Activated naive CD4-positive, alpha-beta T cell treated with anti-CD3 and anti-CD28 coated beads for 36 hours (primary cell): ENCODE data around the gene SOX2. TPM values are rescaled to one million over a fixed set of nuclear protein-coding genes. Genes with fewer than 3 reads are reported as not detected.

ENCODE experiments used
- CTCF ChIA-PET: fragments of 350-600 bp; sonication (Branson Sonifier 250); formaldehyde crosslinking; loops from one replicate; lab custom pipeline; 2021; ENCODE audit warnings: antibody characterized with exemption; lab: Charles Lee
- DNase-seq: peaks from one replicate; pipeline ENCODE4 v3.0.0-alpha.2; 2020
- H3K27ac Mint-ChIP-seq: one replicate; pipeline ENCODE4 v1.8.0; 2021; ENCODE audit warnings: mild to moderate bottlenecking, mixed read lengths
- H3K27me3 Mint-ChIP-seq: one replicate; pipeline ENCODE4 v1.8.0; 2021; ENCODE audit warnings: low read depth, mixed read lengths
- H3K36me3 Mint-ChIP-seq: one replicate; pipeline ENCODE4 v1.8.0; 2021; ENCODE audit warnings: low read depth, mixed read lengths
- H3K4me1 Mint-ChIP-seq: one replicate; pipeline ENCODE4 v1.8.0; 2021; ENCODE audit warnings: low read depth, mixed read lengths
- H3K4me3 Mint-ChIP-seq: one replicate; pipeline ENCODE4 v1.8.0; 2021; ENCODE audit warnings: mild to moderate bottlenecking, moderate library complexity, mixed read lengths
- H3K9me3 Mint-ChIP-seq: one replicate; pipeline ENCODE4 v1.8.0; 2021; ENCODE audit warnings: mixed read lengths
- intact Hi-C: fragments of 100-400 bp; cut with micrococcal nuclease; formaldehyde crosslinking; loops from one replicate; pipeline ENCODE4 v1.15.1; 2023
- total RNA-seq, 2 experiments: library from RNA; stranded (reverse); gene quantifications; one replicate each; pipeline ENCODE4 v1.2.3, GENCODE V29; 2021

SOX2 gene
- total RNA-seq, 2 experiments from 2014 or later, result not detected

GRCh38 chr3:181719991-181720680 lies 8.4 kb downstream of the SOX2 start:
- DNase-seq, result no peak
- Mint-ChIP-seq H3K36me3 (peaks cover 19% of the 10 kb centered on the region), H3K27ac (no peak overlapping the region), H3K4me3 (no peak overlapping the region), H3K4me1 (peaks cover 5% of the 10 kb centered on the region), H3K27me3 (peaks cover 91% of the 10 kb centered on the region), H3K9me3 (peaks cover 11% of the 10 kb centered on the region)
- intact Hi-C loops, result no loop called here
- CTCF ChIA-PET, result interaction anchor here (1.2 kb wide), 1 partner anchor 18 kb away, joined by 3 read pairs; no protein-coding TSS in a partner anchor

GRCh38 chr3:181721046-181721875 lies 9.5 kb downstream of the SOX2 start:
- no peak overlapping the region for H3K4me3 Mint-ChIP-seq
- peaks cover 91% of the 10 kb centered on the region for H3K27me3 Mint-ChIP-seq
- H3K9me3 Mint-ChIP-seq, result peaks cover 13% of the 10 kb centered on the region
- intact Hi-C loops, result no loop called here
- no peak overlapping the region for H3K27ac Mint-ChIP-seq
- no peak for DNase-seq
- peaks cover 23% of the 10 kb centered on the region for H3K36me3 Mint-ChIP-seq
- H3K4me1 Mint-ChIP-seq, result peaks cover 9% of the 10 kb centered on the region
- CTCF ChIA-PET, result interaction anchor here (1.2 kb wide), 2 partner anchors 13 to 19 kb away, joined by 3 read pairs; no protein-coding TSS in a partner anchor

GRCh38 chr3:181722156-181722555 lies 10.4 kb downstream of the SOX2 start:
- intact Hi-C loops, result no loop called here
- no peak overlapping the region for H3K27ac Mint-ChIP-seq
- CTCF ChIA-PET, result interaction anchor here (0.5 to 1.2 kb wide), 2 partner anchors 14 to 447 kb away, joined by 3 to 4 read pairs; no protein-coding TSS in a partner anchor
- H3K9me3 Mint-ChIP-seq, result peaks cover 13% of the 10 kb centered on the region
- peaks cover 24% of the 10 kb centered on the region for H3K36me3 Mint-ChIP-seq
- no peak for DNase-seq
- H3K27me3 Mint-ChIP-seq, result peaks cover 92% of the 10 kb centered on the region
- peaks cover 16% of the 10 kb centered on the region for H3K4me1 Mint-ChIP-seq
- no peak overlapping the region for H3K4me3 Mint-ChIP-seq

- no peak for DNase-seq
- intact Hi-C loops, result no loop called here
- Mint-ChIP-seq H3K4me3 (no peak overlapping the region), H3K36me3 (peaks cover 24% of the 10 kb centered on the region), H3K9me3 (peaks cover 13% of the 10 kb centered on the region), H3K27me3 (peaks cover 91% of the 10 kb centered on the region), H3K4me1 (peaks cover 22% of the 10 kb centered on the region), H3K27ac (no peak overlapping the region)
- CTCF ChIA-PET, result no interaction called here
Measured at GRCh38 chr3:181722766-181723425, 11.2 kb downstream of the SOX2 start.

GRCh38 chr3:181723625-181724191 lies 12.0 kb downstream of the SOX2 start:
- Mint-ChIP-seq H3K4me3 (no peak overlapping the region), H3K27me3 (peaks cover 91% of the 10 kb centered on the region), H3K27ac (no peak overlapping the region), H3K36me3 (peaks cover 22% of the 10 kb centered on the region), H3K4me1 (peaks cover 22% of the 10 kb centered on the region), H3K9me3 (peaks cover 13% of the 10 kb centered on the region)
- no peak for DNase-seq
- CTCF ChIA-PET, result no interaction called here
- intact Hi-C loops, result no loop called here

GRCh38 chr3:181724192-181724965 lies 12.7 kb downstream of the SOX2 start:
- DNase-seq, result no peak
- Mint-ChIP-seq H3K36me3 (peaks cover 22% of the 10 kb centered on the region), H3K9me3 (peaks cover 13% of the 10 kb centered on the region), H3K27ac (peak overlapping the region; percentile 36), H3K4me1 (peaks cover 22% of the 10 kb centered on the region), H3K4me3 (no peak overlapping the region), H3K27me3 (peaks cover 91% of the 10 kb centered on the region)
- CTCF ChIA-PET, result interaction anchor here (0.6 to 0.7 kb wide), 2 partner anchors 22 to 233 kb away, joined by 3 to 5 read pairs; no protein-coding TSS in a partner anchor
- intact Hi-C loops, result no loop called here

GRCh38 chr3:181725131-181725731 lies 13.5 kb downstream of the SOX2 start:
- Mint-ChIP-seq H3K27me3 (peaks cover 89% of the 10 kb centered on the region), H3K27ac (no peak overlapping the region), H3K4me3 (no peak overlapping the region), H3K4me1 (peaks cover 22% of the 10 kb centered on the region), H3K36me3 (peaks cover 22% of the 10 kb centered on the region), H3K9me3 (peaks cover 13% of the 10 kb centered on the region)
- DNase-seq, result no peak
- intact Hi-C loops, result loop anchor here (5.0 kb wide), 1 partner anchor 957 kb away; no protein-coding TSS in a partner anchor
- CTCF ChIA-PET, result no interaction called here

GRCh38 chr3:181725830-181726229 lies 14.1 kb downstream of the SOX2 start:
- H3K4me1 Mint-ChIP-seq, result peaks cover 22% of the 10 kb centered on the region
- H3K27ac Mint-ChIP-seq, result no peak overlapping the region
- H3K4me3 Mint-ChIP-seq, result no peak overlapping the region
- no peak for DNase-seq
- CTCF ChIA-PET, result no interaction called here
- H3K27me3 Mint-ChIP-seq, result peaks cover 89% of the 10 kb centered on the region
- H3K9me3 Mint-ChIP-seq, result peaks cover 13% of the 10 kb centered on the region
- peaks cover 18% of the 10 kb centered on the region for H3K36me3 Mint-ChIP-seq
- intact Hi-C loops, result loop anchor here (1.0 to 5.0 kb wide), 2 partner anchors 12 to 956 kb away; no protein-coding TSS in a partner anchor

- peaks cover 22% of the 10 kb centered on the region for H3K4me1 Mint-ChIP-seq
- no peak overlapping the region for H3K27ac Mint-ChIP-seq
- DNase-seq, result no peak
- H3K36me3 Mint-ChIP-seq, result peaks cover 18% of the 10 kb centered on the region
- peaks cover 13% of the 10 kb centered on the region for H3K9me3 Mint-ChIP-seq
- H3K4me3 Mint-ChIP-seq, result peak overlapping the region; percentile 49
- CTCF ChIA-PET, result no interaction called here
- H3K27me3 Mint-ChIP-seq, result peaks cover 88% of the 10 kb centered on the region
- intact Hi-C loops, result loop anchor here (1.0 to 5.0 kb wide), 3 partner anchors 12 to 956 kb away; partner anchors contain the start of gene SOX2
Measured at GRCh38 chr3:181726351-181727330, 14.9 kb downstream of the SOX2 start.

- H3K27ac Mint-ChIP-seq, result no peak overlapping the region
- CTCF ChIA-PET, result interaction anchor here (0.7 to 1.1 kb wide), 3 partner anchors 19 to 26 kb away, joined by 3 to 4 read pairs (median 3); no protein-coding TSS in a partner anchor
- H3K36me3 Mint-ChIP-seq, result peaks cover 17% of the 10 kb centered on the region
Measured at GRCh38 chr3:181727341-181728032, 15.8 kb downstream of the SOX2 start.

More at GRCh38 chr3:181727341-181728032, 15.8 kb downstream of the SOX2 start:
- intact Hi-C loops, result loop anchor here (1.0 to 5.0 kb wide), 2 partner anchors 16 to 955 kb away; partner anchors contain the start of gene SOX2
- Mint-ChIP-seq H3K9me3 (peaks cover 10% of the 10 kb centered on the region), H3K4me3 (peak overlapping the region; percentile 49), H3K4me1 (peaks cover 22% of the 10 kb centered on the region), H3K27me3 (peaks cover 85% of the 10 kb centered on the region)
- DNase-seq, result no peak
